B cell (primary cell): Measurements from ENCODE around the gene CYB5D1. TPM values are rescaled to one million over a fixed set of nuclear protein-coding genes. Genes with fewer than 3 reads are reported as not detected.

Experiments used
- ATAC-seq: fragments of 200-7000 bp; cut with Tn5 transposase; one replicate; pipeline ENCODE4 v1.10.0; 2021; ENCODE audit warnings: low read depth, mild to moderate bottlenecking, moderate number of reproducible peaks, moderate library complexity
- CTCF ChIA-PET: fragments of 350-600 bp; sonication (Branson Sonifier 250); formaldehyde crosslinking; loops from one replicate; lab custom pipeline; 2021; ENCODE audit warnings: antibody characterized with exemption, inconsistent platforms; lab: Charles Lee
- POLR2A ChIA-PET: fragments of 350-600 bp; sonication (Branson Sonifier 250); formaldehyde crosslinking; loops from one replicate; lab custom pipeline; 2021; ENCODE audit warnings: antibody characterized with exemption; lab: Charles Lee
- DNase-seq: peaks from one replicate; pipeline ENCODE4 v3.0.0; 2013
- H2AFZ ChIP-seq: 2 replicates; pipeline ENCODE4 v1.6.1; 2012; ENCODE audit warnings: mild to moderate bottlenecking, low read depth, low read length; ENCODE audit not compliant: insufficient read depth, poor library complexity, severe bottlenecking
- H3K27ac ChIP-seq, 2 donors: 1 replicate in 1 of 2; 2 replicates in 1 of 2; pipeline ENCODE4 v1.5.1; 2012 to 2013; ENCODE audit warnings: low read length in 2 of 2, mild to moderate bottlenecking in 2 of 2, moderate library complexity in 1 of 2
- H3K27me3 ChIP-seq, 4 experiments: fragments of 200-600 bp in 1 of 4; sonication (generic) in 1 of 4; replicated peaks in 1 of 4; 1 replicate in 2 of 4; 2 replicates in 2 of 4; pipeline versions ENCODE4 v1.6.1 to v1.7.0; 2013 to 2016; ENCODE audit warnings: low read length in 3 of 4, mild to moderate bottlenecking in 2 of 4, mixed read lengths in 1 of 4, moderate library complexity in 1 of 4; ENCODE audit not compliant: insufficient read depth in 4 of 4, control insufficient read depth in 3 of 4; ENCODE audit errors: control extremely low read depth in 1 of 4
- H3K36me3 ChIP-seq, 2 experiments: replicated peaks in 1 of 2; 1 replicate in 1 of 2; 2 replicates in 1 of 2; pipeline versions ENCODE4 v1.6.1 to v1.7.1; 2013; ENCODE audit warnings: low read length in 1 of 2; ENCODE audit not compliant: insufficient read depth in 2 of 2, control insufficient read depth in 1 of 2; ENCODE audit errors: control extremely low read depth in 1 of 2, extremely low read depth in 1 of 2
- H3K4me1 ChIP-seq, 2 donors: fragments of 200-600 bp in 1 of 2; sonication (generic) in 1 of 2; 1 replicate in 1 of 2; 2 replicates in 1 of 2; pipeline versions ENCODE4 v1.5.1 to v1.6.1; 2013 to 2017; ENCODE audit warnings: low read length in 2 of 2; ENCODE audit not compliant: control insufficient read depth in 2 of 2, insufficient read depth in 2 of 2
- H3K4me2 ChIP-seq: replicated peaks from 2 replicates; pipeline ENCODE3; 2012; ENCODE audit warnings: mild to moderate bottlenecking, low read depth, low read length; ENCODE audit not compliant: poor library complexity, severe bottlenecking
- H3K4me3 ChIP-seq, 5 experiments: fragments of 200-600 bp in 1 of 5; sonication (generic) in 1 of 5; 1 replicate in 3 of 5; 2 replicates in 2 of 5; pipeline versions ENCODE4 v1.5.1 to v1.7.0; 2011 to 2016; ENCODE audit warnings: low read length in 4 of 5, mild to moderate bottlenecking in 4 of 5, low read depth in 2 of 5, control low read depth in 1 of 5, moderate library complexity in 1 of 5; ENCODE audit not compliant: insufficient read depth in 1 of 5; ENCODE audit errors: control extremely low read depth in 1 of 5, extremely low read depth in 1 of 5
- H3K79me2 ChIP-seq: fragments of 200-600 bp; sonication (generic); one replicate; pipeline ENCODE4 v1.6.0; 2016; ENCODE audit warnings: low read length; ENCODE audit not compliant: control insufficient read depth, insufficient read depth
- H3K9ac ChIP-seq: fragments of 200-600 bp; sonication (generic); 2 replicates; pipeline ENCODE4 v1.6.1; 2017; ENCODE audit warnings: mild to moderate bottlenecking, low read length, moderate library complexity
- H3K9me3 ChIP-seq, 3 donors: one replicate each; pipeline versions ENCODE4 v1.6.1 to v1.7.1; 2013; ENCODE audit warnings: low read length in 2 of 3; ENCODE audit not compliant: control insufficient read depth in 2 of 3, insufficient read depth in 1 of 3; ENCODE audit errors: control extremely low read depth in 1 of 3
- H4K20me1 ChIP-seq: 2 replicates; pipeline ENCODE4 v1.6.0; 2012; ENCODE audit warnings: mild to moderate bottlenecking, low read length; ENCODE audit not compliant: insufficient read depth, control insufficient read depth, poor library complexity, severe bottlenecking
- H3K27ac Mint-ChIP-seq: one replicate; pipeline ENCODE4 v1.8.0; 2021; ENCODE audit warnings: mixed read lengths
- H3K27me3 Mint-ChIP-seq: one replicate; pipeline ENCODE4 v1.8.0; 2021; ENCODE audit warnings: mixed read lengths
- H3K4me1 Mint-ChIP-seq: one replicate; pipeline ENCODE4 v1.8.0; 2021; ENCODE audit warnings: mixed read lengths
- H3K4me3 Mint-ChIP-seq: one replicate; pipeline ENCODE4 v1.8.0; 2021; ENCODE audit warnings: mixed read lengths
- H3K9me3 Mint-ChIP-seq: one replicate; pipeline ENCODE4 v1.8.0; 2022; ENCODE audit warnings: mixed read lengths; ENCODE audit not compliant: insufficient read depth
- EZH2 ChIP-seq: IDR thresholded peaks from 2 replicates; pipeline ENCODE4 v1.6.1; 2012; ENCODE audit warnings: borderline replicate concordance, low read depth, mild to moderate bottlenecking, moderate library complexity, low read length; ENCODE audit not compliant: insufficient read depth, poor library complexity, severe bottlenecking
- WGBS: methylation state at CpG from one replicate; pipeline ENCODE4 v1.1.5; 2013; ENCODE audit warnings: missing lambda C conversion rate; ENCODE audit not compliant: insufficient coverage; 5-methylcytosine and 5-hydroxymethylcytosine counted together
- intact Hi-C: fragments of 100-400 bp; cut with micrococcal nuclease; formaldehyde crosslinking; loops from one replicate; pipeline ENCODE4 v1.10.0; 2022
- polyA plus RNA-seq: library from polyadenylated mRNA; depleted of rRNA; stranded (reverse); fragments of >200 nt; gene quantifications from 2 replicates; pipeline ENCODE4 v1.2.3, GENCODE V29; 2012
- total RNA-seq, 2 donors: library from RNA; stranded (reverse); fragments of 120-200 nt in 1 of 2; gene quantifications; 1 replicate in 1 of 2; 2 replicates in 1 of 2; pipeline versions ENCODE4 v1.2.3 to v1.2.4, GENCODE V29; 2013 to 2022
- TF ChIP-seq, protein P1 (sequence below): fragments of 200-600 bp; IDR thresholded peaks from one replicate; pipeline ENCODE4 v1.8.0; 2022; ENCODE audit warnings: antibody characterized with exemption, mild to moderate bottlenecking

Gene CYB5D1
- total and polyA plus RNA-seq, 2 donors (not counting 1 experiment from before 2014, with no cell fraction given), result 6.3 to 10.2 TPM

DNA sequence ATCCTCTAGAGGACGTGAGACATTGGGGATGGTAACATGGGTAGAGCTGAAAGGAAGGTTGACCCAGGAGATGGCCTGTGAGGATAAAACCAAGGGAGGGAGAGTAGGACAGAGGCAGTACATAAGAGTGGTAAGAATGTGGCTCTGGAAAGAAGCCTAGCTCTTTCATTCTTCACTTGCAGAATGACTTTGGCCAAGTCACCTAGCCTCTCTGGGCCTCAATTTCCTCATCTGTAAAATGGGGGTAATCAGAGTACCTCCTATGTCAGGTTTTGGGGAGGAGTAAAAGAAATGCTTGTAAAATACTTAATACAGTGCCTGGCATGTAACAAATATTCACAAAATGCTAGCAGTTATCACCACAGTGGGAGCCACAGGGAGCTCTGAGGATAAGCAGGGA, 16.9 kb upstream of the CYB5D1 start:
- Histone ChIP-seq H3K4me3 (peak overlapping the region in 2 of 5 experiments; percentile 8 to 94), H3K36me3 (peaks cover 0 to 4% of the 10 kb centered on the region in 2 experiments), H3K4me2 (peak overlapping the region; percentile 100), H3K9me3 (peaks cover 0 to 4% (median 0%) of the 10 kb centered on the region in 3 donors), H3K9ac (peak overlapping the region; percentile 100), H2AFZ (no peak overlapping the region), H3K79me2 (peaks cover 29% of the 10 kb centered on the region), H3K27ac (peak overlapping the region; percentile 100), H3K4me1 (peaks cover 51 to 84% of the 10 kb centered on the region in 2 donors), H4K20me1 (peaks cover 48% of the 10 kb centered on the region), H3K27me3 (no peaks in the 10 kb centered on the region)
- ATAC-seq (no peak), DNase-seq (no peak)
- Mint-ChIP-seq H3K4me3 (peak overlapping the region; percentile 100), H3K27me3 (no peaks in the 10 kb centered on the region), H3K27ac (peak overlapping the region; percentile 100), H3K4me1 (peaks cover 66% of the 10 kb centered on the region), H3K9me3 (no peaks in the 10 kb centered on the region)
- no CpG with 5 or more reads among the region's 1 CpG for WGBS
- ChIA-PET CTCF (interaction anchor here (0.7 to 3.7 kb wide), 11 partner anchors 10 to 219 kb away, joined by 3 to 26 read pairs (median 4); partner anchors contain the start of genes CYB5D1 and NAA38), POLR2A (interaction anchor here (1.5 kb wide), 1 partner anchor 16 kb away, joined by 4 read pairs; the partner anchor contains the start of gene NAA38)
- intact Hi-C loops, result loop anchor here (1.0 to 10.0 kb wide), 3 partner anchors 10 to 226 kb away; partner anchors contain the start of genes FXR2, TP53 and WRAP53
- TF ChIP-seq, protein P1, sequence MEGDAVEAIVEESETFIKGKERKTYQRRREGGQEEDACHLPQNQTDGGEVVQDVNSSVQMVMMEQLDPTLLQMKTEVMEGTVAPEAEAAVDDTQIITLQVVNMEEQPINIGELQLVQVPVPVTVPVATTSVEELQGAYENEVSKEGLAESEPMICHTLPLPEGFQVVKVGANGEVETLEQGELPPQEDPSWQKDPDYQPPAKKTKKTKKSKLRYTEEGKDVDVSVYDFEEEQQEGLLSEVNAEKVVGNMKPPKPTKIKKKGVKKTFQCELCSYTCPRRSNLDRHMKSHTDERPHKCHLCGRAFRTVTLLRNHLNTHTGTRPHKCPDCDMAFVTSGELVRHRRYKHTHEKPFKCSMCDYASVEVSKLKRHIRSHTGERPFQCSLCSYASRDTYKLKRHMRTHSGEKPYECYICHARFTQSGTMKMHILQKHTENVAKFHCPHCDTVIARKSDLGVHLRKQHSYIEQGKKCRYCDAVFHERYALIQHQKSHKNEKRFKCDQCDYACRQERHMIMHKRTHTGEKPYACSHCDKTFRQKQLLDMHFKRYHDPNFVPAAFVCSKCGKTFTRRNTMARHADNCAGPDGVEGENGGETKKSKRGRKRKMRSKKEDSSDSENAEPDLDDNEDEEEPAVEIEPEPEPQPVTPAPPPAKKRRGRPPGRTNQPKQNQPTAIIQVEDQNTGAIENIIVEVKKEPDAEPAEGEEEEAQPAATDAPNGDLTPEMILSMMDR, result no peak
- no peak for TF ChIP-seq EZH2

DNA sequence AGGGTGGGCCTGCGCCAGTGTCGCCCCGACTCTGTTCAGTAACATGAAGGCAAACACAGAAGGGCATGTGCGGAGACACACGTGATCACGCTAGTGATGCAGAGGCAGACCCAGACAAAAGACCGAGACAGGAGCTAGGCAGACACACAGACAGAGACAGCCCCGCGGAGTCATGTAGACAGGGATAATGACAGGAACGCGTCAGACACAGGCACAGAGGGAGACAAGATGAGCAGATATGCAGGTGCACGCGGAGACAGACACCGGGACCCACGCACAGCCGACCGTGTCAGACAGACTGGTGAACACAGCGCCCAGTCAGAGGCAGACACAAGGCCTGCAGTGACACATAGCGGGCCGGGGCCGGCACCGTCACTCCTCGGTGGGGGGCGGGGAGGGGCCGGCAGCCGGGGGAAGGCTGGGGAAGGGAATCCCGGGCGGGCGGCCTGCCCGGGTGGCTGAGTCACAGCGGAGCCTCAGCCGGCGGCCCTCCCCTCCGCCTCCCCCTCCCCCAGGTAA, 16.3 kb upstream of the CYB5D1 start:
- DNase-seq (peak; percentile 95), ATAC-seq (peak; percentile 29)
- no peaks in the 10 kb centered on the region for H3K27me3 Mint-ChIP-seq
- H3K27ac Mint-ChIP-seq, result peak overlapping the region; percentile 100
- no peak overlapping the region for H2AFZ ChIP-seq
- ChIA-PET POLR2A (interaction anchor here (1.1 to 2.7 kb wide), 3 partner anchors 8 to 16 kb away, joined by 3 to 14 read pairs (median 4); partner anchors contain the start of genes CYB5D1, KDM6B and NAA38), CTCF (interaction anchor here (0.7 to 3.7 kb wide), 8 partner anchors 9 to 218 kb away, joined by 3 to 26 read pairs (median 6); partner anchors contain the start of genes CYB5D1 and NAA38)
- H3K27ac ChIP-seq, result peak overlapping the region; percentile 100
- H3K4me3 ChIP-seq, result peak overlapping the region; percentile 8 to 95 (median 84)
- no peak for TF ChIP-seq EZH2
- TF ChIP-seq, protein P1, result no peak
- H3K4me1 Mint-ChIP-seq, result peaks cover 62% of the 10 kb centered on the region
- H3K9me3 ChIP-seq, result peaks cover 0 to 4% (median 0%) of the 10 kb centered on the region in 3 donors
- peaks cover 50% of the 10 kb centered on the region for H4K20me1 ChIP-seq
- intact Hi-C loops, result loop anchor here (1.0 to 10.0 kb wide), 3 partner anchors 10 to 227 kb away; partner anchors contain the start of genes FXR2, TP53 and WRAP53
- H3K4me3 Mint-ChIP-seq, result peak overlapping the region; percentile 100
- H3K4me1 ChIP-seq, result peaks cover 45 to 78% of the 10 kb centered on the region in 2 donors
- peaks cover 0 to 6% of the 10 kb centered on the region in 2 experiments for H3K36me3 ChIP-seq
- peak overlapping the region; percentile 100 for H3K4me2 ChIP-seq
- H3K9ac ChIP-seq, result peak overlapping the region; percentile 100
- WGBS, result 17% methylated on average over 22 of the region's 34 CpGs
- no peaks in the 10 kb centered on the region for H3K27me3 ChIP-seq
- H3K79me2 ChIP-seq, result peaks cover 29% of the 10 kb centered on the region
- no peaks in the 10 kb centered on the region for H3K9me3 Mint-ChIP-seq
